ENCODE data around the gene ATG4C. TPM values are rescaled to one million over a fixed set of nuclear protein-coding genes. Genes with fewer than 3 reads are reported as not detected.
A peak's percentile ranks its signal among the peaks of the same experiment; 100 is the strongest.
"Not testable (repeated sequence)": the region's sequence is repeated elsewhere in the genome, so short reads cannot be mapped to it uniquely, and the experiment has no call there.

ATG4C gene
- 1 to 10 TPM; 2.5 to 5.8 (median 4.5) TPM for total RNA-seq

- no peaks in the 10 kb centered on the region for H3K36me3 ChIP-seq
- peak within 1 kb of the TSS; percentile 89 to 97 (median 94) for H3K27ac ChIP-seq
- DNase-seq = peak; percentile 94 to 95
- H3K9me3 ChIP-seq = no peaks in the 10 kb centered on the region
- in situ Hi-C loops (cut with MboI; ENCODE audit: low sequenced_read_pairs in 4 of 4) = loop anchor here in 1 of 4 donors (25.0 kb wide), 1 partner anchor 1047 kb away; the partner anchor contains the start of genes PATJ and TM2D1
- ATAC-seq = peak; percentile 99
- H3K27me3 ChIP-seq = no peaks in the 10 kb centered on the region
- H3K4me1 ChIP-seq = peaks cover 9 to 13% of the 10 kb centered on the region in 2 donors
- intact Hi-C loops (cut with DNase I; ENCODE audit: low total_unique reads) = loop anchor here (2.0 kb wide), 2 partner anchors 95 to 347 kb away; partner anchors contain the start of genes DOCK7 and USP1
- peak in 1 of 2 donors; percentile 36 for TF ChIP-seq POLR2A (IDR thresholded peaks at IDR 0.05)
- TF ChIP-seq CTCF (IDR thresholded peaks at IDR 0.05 in 4 of 5, conservative IDR thresholded peaks at IDR 0.05 in 1 of 5) = peak in 2 of 5 experiments; percentile 20 to 21
- H3K4me3 ChIP-seq = peak within 1 kb of the TSS; percentile 75 to 94 (median 88)
These were observed at the start of gene ATG4C for GRCh38 chr1:62783736-62784508. Gene ATG4C, plus strand, starts transcription at chr1:62784132. Its CDS starts 19,655 bp downstream, at chr1:62803787.

- ATAC-seq = no peak
- H3K36me3 ChIP-seq = no peaks in the 10 kb centered on the region
- H3K27me3 ChIP-seq = no peaks in the 10 kb centered on the region
- no peak overlapping the region for H3K27ac ChIP-seq
- in situ Hi-C loops (cut with MboI; ENCODE audit: low sequenced_read_pairs in 4 of 4) (loop anchor here in 3 of 4 donors (25.0 kb wide), 2 partner anchors 548 to 573 kb away; partner anchors contain the start of gene L1TD1 (in 2 of the 3)), intact Hi-C loops (cut with DNase I; ENCODE audit: low total_unique reads) (no loop called here)
- no peak for DNase-seq
- H3K4me3 ChIP-seq = no peak overlapping the region
- no peaks in the 10 kb centered on the region for H3K4me1 ChIP-seq
- TF ChIP-seq CTCF (IDR thresholded peaks at IDR 0.05 in 4 of 5, conservative IDR thresholded peaks at IDR 0.05 in 1 of 5) (no peak), POLR2A (IDR thresholded peaks at IDR 0.05) (no peak)
- no peaks in the 10 kb centered on the region for H3K9me3 ChIP-seq
These were observed 48.3 kb upstream of the ATG4C start for GRCh38 chr1:62735491-62736171.

- H3K36me3 ChIP-seq; H3K4me3 ChIP-seq; H3K27me3 ChIP-seq; H3K27ac ChIP-seq; ATAC-seq; H3K4me1 ChIP-seq; DNase-seq; H3K9me3 ChIP-seq; intact Hi-C loops (cut with DNase I; ENCODE audit: low total_unique reads): not testable (repeated sequence)
- in situ Hi-C loops (cut with MboI; ENCODE audit: low sequenced_read_pairs in 4 of 4) = loop anchor here (10.0 to 25.0 kb wide), 3 partner anchors 226 to 578 kb away; partner anchors contain the start of gene L1TD1 (in 2 of the 4)
These were observed 43.2 kb upstream of the ATG4C start for GRCh38 chr1:62740701-62741100.

- in situ Hi-C loops (cut with MboI; ENCODE audit: low sequenced_read_pairs in 4 of 4) = loop anchor here (5.0 to 25.0 kb wide), 4 partner anchors 230 to 583 kb away; partner anchors contain the start of gene L1TD1 (in 2 of the 4)
- Histone ChIP-seq H3K9me3 (no peaks in the 10 kb centered on the region), H3K27ac (no peak overlapping the region), H3K36me3 (no peaks in the 10 kb centered on the region), H3K4me1 (no peaks in the 10 kb centered on the region), H3K27me3 (no peaks in the 10 kb centered on the region), H3K4me3 (no peak overlapping the region)
- TF ChIP-seq CTCF (IDR thresholded peaks at IDR 0.05 in 4 of 5, conservative IDR thresholded peaks at IDR 0.05 in 1 of 5) = no peak
- TF ChIP-seq POLR2A (IDR thresholded peaks at IDR 0.05) = no peak
- intact Hi-C loops (cut with DNase I; ENCODE audit: low total_unique reads) = loop anchor here (5.0 kb wide), 1 partner anchor 568 kb away; no protein-coding TSS in a partner anchor
- ATAC-seq (no peak), DNase-seq (no peak)
These were observed 39.0 kb upstream of the ATG4C start for GRCh38 chr1:62744611-62745577.

All from gastrocnemius medialis (tissue), 4 donors.